ENCODE data around the gene CD2BP2. TPM values are rescaled to one million over a fixed set of nuclear protein-coding genes. Genes with fewer than 3 reads are reported as not detected.

CD2BP2 gene
- total and polyA plus RNA-seq, 5 donors = 31.8 to 50.9 (median 43.7) TPM

- Histone ChIP-seq H3K9me3 (ENCODE audit: control insufficient read depth, low read length) (no peaks in the 10 kb centered on the region), H3K4me1 (ENCODE audit: control insufficient read depth, insufficient read depth, low read length) (peaks cover 2% of the 10 kb centered on the region), H3K27me3 (ENCODE audit: control insufficient read depth, insufficient read depth) (no peaks in the 10 kb centered on the region), H3K27ac (ENCODE audit: low read length) (peak overlapping the region; percentile 98), H3K4me3 (ENCODE audit: low read length) (peak overlapping the region; percentile 71)
- DNase-seq (peak; percentile 97 to 99 (median 98)), ATAC-seq (peak; percentile 81)
- WGBS = under 1% methylated on average over 39 of the region's 39 CpGs
- intact Hi-C loops (cut with DNase I) = no loop called here
Measured at GRCh38 chr16:30377812-30378235, 22.7 kb upstream of the CD2BP2 start.

GRCh38 chr16:30377050-30377811, 22.1 kb upstream of the CD2BP2 start:
- peak in 1 of 3 donors; percentile 49 for DNase-seq
- peaks cover 2% of the 10 kb centered on the region for H3K4me1 ChIP-seq (ENCODE audit: control insufficient read depth, insufficient read depth, low read length)
- intact Hi-C loops (cut with DNase I) = no loop called here
- no peaks in the 10 kb centered on the region for H3K27me3 ChIP-seq (ENCODE audit: control insufficient read depth, insufficient read depth)
- WGBS = 45% methylated on average over 29 of the region's 29 CpGs
- ATAC-seq = no peak
- H3K9me3 ChIP-seq (ENCODE audit: control insufficient read depth, low read length) = no peaks in the 10 kb centered on the region
- peak overlapping the region; percentile 98 for H3K27ac ChIP-seq (ENCODE audit: low read length)
- H3K4me3 ChIP-seq (ENCODE audit: low read length) = peak overlapping the region; percentile 71

GRCh38 chr16:30376461-30376902, 21.4 kb upstream of the CD2BP2 start:
- DNase-seq (peak in 2 of 3 donors; percentile 41), ATAC-seq (no peak)
- H3K4me1 ChIP-seq (ENCODE audit: control insufficient read depth, insufficient read depth, low read length) = peaks cover 3% of the 10 kb centered on the region
- H3K4me3 ChIP-seq (ENCODE audit: low read length) = no peak overlapping the region
- H3K9me3 ChIP-seq (ENCODE audit: control insufficient read depth, low read length) = no peaks in the 10 kb centered on the region
- intact Hi-C loops (cut with DNase I) = no loop called here
- 96% methylated on average over 8 of the region's 8 CpGs for WGBS
- no peaks in the 10 kb centered on the region for H3K27me3 ChIP-seq (ENCODE audit: control insufficient read depth, insufficient read depth)
- H3K27ac ChIP-seq (ENCODE audit: low read length) = no peak overlapping the region

- WGBS = 88% methylated on average over 8 of the region's 8 CpGs
- H3K27ac ChIP-seq (ENCODE audit: low read length) = no peak overlapping the region
Measured at GRCh38 chr16:30375864-30376263, 20.8 kb upstream of the CD2BP2 start.

GRCh38 chr16:30374538-30374937, 19.4 kb upstream of the CD2BP2 start, which contains the start of gene MYL11:
MYL11 (plus strand) TSS chr16:30374802; CDS start chr16:30374858, 56 bp downstream.
- H3K4me1 ChIP-seq (ENCODE audit: control insufficient read depth, insufficient read depth, low read length) = peaks cover 6% of the 10 kb centered on the region
- no peak within 1 kb of the TSS for H3K27ac ChIP-seq (ENCODE audit: low read length)
- intact Hi-C loops (cut with DNase I) = no loop called here
- peak in 1 of 3 donors; percentile 44 for DNase-seq
- H3K9me3 ChIP-seq (ENCODE audit: control insufficient read depth, low read length) = no peaks in the 10 kb centered on the region
- no peaks in the 10 kb centered on the region for H3K27me3 ChIP-seq (ENCODE audit: control insufficient read depth, insufficient read depth)
- no peak within 1 kb of the TSS for H3K4me3 ChIP-seq (ENCODE audit: low read length)
- ATAC-seq = no peak
- 85% methylated on average over 6 of the region's 6 CpGs for WGBS

More at GRCh38 chr16:30375864-30376263, 20.8 kb upstream of the CD2BP2 start:
- ATAC-seq = no peak
- intact Hi-C loops (cut with DNase I) = no loop called here
- peak in 1 of 3 donors; percentile 39 for DNase-seq
- no peaks in the 10 kb centered on the region for H3K9me3 ChIP-seq (ENCODE audit: control insufficient read depth, low read length)
- peaks cover 6% of the 10 kb centered on the region for H3K4me1 ChIP-seq (ENCODE audit: control insufficient read depth, insufficient read depth, low read length)
- no peak overlapping the region for H3K4me3 ChIP-seq (ENCODE audit: low read length)
- no peaks in the 10 kb centered on the region for H3K27me3 ChIP-seq (ENCODE audit: control insufficient read depth, insufficient read depth)

- 84% methylated on average over 5 of the region's 5 CpGs for WGBS
- DNase-seq (peak in 1 of 3 donors; percentile 24), ATAC-seq (no peak)
- Histone ChIP-seq H3K4me3 (ENCODE audit: low read length) (no peak overlapping the region), H3K4me1 (ENCODE audit: control insufficient read depth, insufficient read depth, low read length) (peaks cover 5% of the 10 kb centered on the region), H3K27me3 (ENCODE audit: control insufficient read depth, insufficient read depth) (no peaks in the 10 kb centered on the region), H3K9me3 (ENCODE audit: control insufficient read depth, low read length) (no peaks in the 10 kb centered on the region), H3K27ac (ENCODE audit: low read length) (no peak overlapping the region)
- intact Hi-C loops (cut with DNase I) = no loop called here
Measured at GRCh38 chr16:30372725-30373124, 17.6 kb upstream of the CD2BP2 start.

- ATAC-seq (no peak), DNase-seq (peak in 1 of 3 donors; percentile 38)
- no peaks in the 10 kb centered on the region for H3K27me3 ChIP-seq (ENCODE audit: control insufficient read depth, insufficient read depth)
- H3K4me3 ChIP-seq (ENCODE audit: low read length) = no peak overlapping the region
- intact Hi-C loops (cut with DNase I) = no loop called here
- H3K9me3 ChIP-seq (ENCODE audit: control insufficient read depth, low read length) = no peaks in the 10 kb centered on the region
- peak overlapping the region; percentile 90 for H3K27ac ChIP-seq (ENCODE audit: low read length)
- 66% methylated on average over 6 of the region's 6 CpGs for WGBS
- H3K4me1 ChIP-seq (ENCODE audit: control insufficient read depth, insufficient read depth, low read length) = peaks cover 10% of the 10 kb centered on the region
Measured at GRCh38 chr16:30372038-30372712, 17.1 kb upstream of the CD2BP2 start.

- DNase-seq (no peak), ATAC-seq (no peak)
- intact Hi-C loops (cut with DNase I) = no loop called here
Measured at GRCh38 chr16:30371248-30371816, 16.2 kb upstream of the CD2BP2 start.

GRCh38 chr16:30370456-30371247, 15.5 kb upstream of the CD2BP2 start, which contains the start of gene TBC1D10B:
TBC1D10B (minus strand) TSS chr16:30370494; CDS start chr16:30370183, 311 bp downstream.
- no peaks in the 10 kb centered on the region for H3K27me3 ChIP-seq (ENCODE audit: control insufficient read depth, insufficient read depth)
- DNase-seq (peak; percentile 96 to 98 (median 98)), ATAC-seq (peak; percentile 95)
- under 1% methylated on average over 40 of the region's 40 CpGs for WGBS
- intact Hi-C loops (cut with DNase I) = no loop called here
- peaks cover 10% of the 10 kb centered on the region for H3K4me1 ChIP-seq (ENCODE audit: control insufficient read depth, insufficient read depth, low read length)
- H3K4me3 ChIP-seq (ENCODE audit: low read length) = peak within 1 kb of the TSS; percentile 98
- no peaks in the 10 kb centered on the region for H3K9me3 ChIP-seq (ENCODE audit: control insufficient read depth, low read length)
- peak within 1 kb of the TSS; percentile 90 for H3K27ac ChIP-seq (ENCODE audit: low read length)

More at GRCh38 chr16:30371248-30371816, 16.2 kb upstream of the CD2BP2 start:
- WGBS = 20% methylated on average over 11 of the region's 11 CpGs
- Histone ChIP-seq H3K4me3 (ENCODE audit: low read length) (peak overlapping the region; percentile 30), H3K9me3 (ENCODE audit: control insufficient read depth, low read length) (no peaks in the 10 kb centered on the region), H3K4me1 (ENCODE audit: control insufficient read depth, insufficient read depth, low read length) (peaks cover 10% of the 10 kb centered on the region), H3K27me3 (ENCODE audit: control insufficient read depth, insufficient read depth) (no peaks in the 10 kb centered on the region), H3K27ac (ENCODE audit: low read length) (peak overlapping the region; percentile 90)

- ATAC-seq = no peak
- peaks cover 10% of the 10 kb centered on the region for H3K4me1 ChIP-seq (ENCODE audit: control insufficient read depth, insufficient read depth, low read length)
- H3K27me3 ChIP-seq (ENCODE audit: control insufficient read depth, insufficient read depth) = no peaks in the 10 kb centered on the region
- peak overlapping the region; percentile 98 for H3K4me3 ChIP-seq (ENCODE audit: low read length)
- no peaks in the 10 kb centered on the region for H3K9me3 ChIP-seq (ENCODE audit: control insufficient read depth, low read length)
- WGBS = 1% methylated on average over 75 of the region's 76 CpGs
- intact Hi-C loops (cut with DNase I) = no loop called here
- peak overlapping the region; percentile 53 for H3K27ac ChIP-seq (ENCODE audit: low read length)
- DNase-seq = no peak
Measured at GRCh38 chr16:30369938-30370455, 14.9 kb upstream of the CD2BP2 start.

Data from right cardiac atrium (tissue), 5 donors.